ENCODE measurements around the gene MAML2. TPM values are rescaled to one million over a fixed set of nuclear protein-coding genes. Genes with fewer than 3 reads are reported as not detected.

MAML2 gene
- total RNA-seq, 2 experiments from 2014 or later: 14.1 to 14.3 TPM

GRCh38 chr11:96221244-96222070 is 121.5 kb downstream of the MAML2 start:
- Mint-ChIP-seq H3K9me3 (peaks cover 1% of the 10 kb centered on the region), H3K27me3 (no peaks in the 10 kb centered on the region), H3K27ac (peak overlapping the region; percentile 65), H3K4me3 (no peak overlapping the region), H3K36me3 (peaks cover 19% of the 10 kb centered on the region), H3K4me1 (peaks cover 71% of the 10 kb centered on the region)
- DNase-seq: no peak

- H3K4me1 Mint-ChIP-seq: peaks cover 80% of the 10 kb centered on the region
- H3K9me3 Mint-ChIP-seq: no peaks in the 10 kb centered on the region
- peaks cover 18% of the 10 kb centered on the region for H3K36me3 Mint-ChIP-seq
- no peak for DNase-seq
- H3K4me3 Mint-ChIP-seq: peak overlapping the region; percentile 23
- H3K27ac Mint-ChIP-seq: peak overlapping the region; percentile 86
- H3K27me3 Mint-ChIP-seq: no peaks in the 10 kb centered on the region
These were observed 122.9 kb downstream of the MAML2 start for GRCh38 chr11:96219981-96220623.

GRCh38 chr11:96218901-96219300 is 124.1 kb downstream of the MAML2 start:
- Mint-ChIP-seq H3K4me3 (no peak overlapping the region), H3K36me3 (peaks cover 10% of the 10 kb centered on the region), H3K4me1 (peaks cover 79% of the 10 kb centered on the region), H3K27me3 (no peaks in the 10 kb centered on the region), H3K27ac (peak overlapping the region; percentile 27), H3K9me3 (no peaks in the 10 kb centered on the region)
- no peak for DNase-seq

- Mint-ChIP-seq H3K27ac (peak overlapping the region; percentile 46), H3K9me3 (no peaks in the 10 kb centered on the region), H3K27me3 (no peaks in the 10 kb centered on the region), H3K4me1 (peaks cover 78% of the 10 kb centered on the region), H3K36me3 (peaks cover 12% of the 10 kb centered on the region), H3K4me3 (no peak overlapping the region)
- DNase-seq: no peak
These were observed 125.0 kb downstream of the MAML2 start for GRCh38 chr11:96218006-96218405.

GRCh38 chr11:96217206-96217605 is 125.8 kb downstream of the MAML2 start:
- H3K27me3 Mint-ChIP-seq: no peaks in the 10 kb centered on the region
- peak overlapping the region; percentile 71 for H3K27ac Mint-ChIP-seq
- no peaks in the 10 kb centered on the region for H3K9me3 Mint-ChIP-seq
- DNase-seq: no peak
- H3K36me3 Mint-ChIP-seq: peaks cover 10% of the 10 kb centered on the region
- no peak overlapping the region for H3K4me3 Mint-ChIP-seq
- peaks cover 83% of the 10 kb centered on the region for H3K4me1 Mint-ChIP-seq

- Mint-ChIP-seq H3K4me1 (peaks cover 82% of the 10 kb centered on the region), H3K4me3 (peak overlapping the region; percentile 71), H3K27ac (peak overlapping the region; percentile 99), H3K36me3 (peaks cover 17% of the 10 kb centered on the region), H3K27me3 (no peaks in the 10 kb centered on the region), H3K9me3 (no peaks in the 10 kb centered on the region)
- no peak for DNase-seq
These were observed 127.2 kb downstream of the MAML2 start for GRCh38 chr11:96215826-96216225.

- H3K4me1 Mint-ChIP-seq: peaks cover 81% of the 10 kb centered on the region
- H3K9me3 Mint-ChIP-seq: no peaks in the 10 kb centered on the region
- H3K4me3 Mint-ChIP-seq: peak overlapping the region; percentile 71
- H3K27me3 Mint-ChIP-seq: no peaks in the 10 kb centered on the region
- peak overlapping the region; percentile 99 for H3K27ac Mint-ChIP-seq
- peaks cover 16% of the 10 kb centered on the region for H3K36me3 Mint-ChIP-seq
- DNase-seq: peak; percentile 43
These were observed 127.7 kb downstream of the MAML2 start for GRCh38 chr11:96215110-96215782.

GRCh38 chr11:96214777-96215109 is 128.3 kb downstream of the MAML2 start:
- H3K27ac Mint-ChIP-seq: peak overlapping the region; percentile 99
- no peak for DNase-seq
- no peaks in the 10 kb centered on the region for H3K27me3 Mint-ChIP-seq
- peaks cover 14% of the 10 kb centered on the region for H3K36me3 Mint-ChIP-seq
- H3K9me3 Mint-ChIP-seq: no peaks in the 10 kb centered on the region
- peak overlapping the region; percentile 71 for H3K4me3 Mint-ChIP-seq
- H3K4me1 Mint-ChIP-seq: peaks cover 79% of the 10 kb centered on the region

- Mint-ChIP-seq H3K27me3 (no peaks in the 10 kb centered on the region), H3K4me3 (no peak overlapping the region), H3K27ac (peak overlapping the region; percentile 91), H3K4me1 (peaks cover 83% of the 10 kb centered on the region), H3K36me3 (peaks cover 17% of the 10 kb centered on the region), H3K9me3 (no peaks in the 10 kb centered on the region)
- DNase-seq: no peak
These were observed 129.5 kb downstream of the MAML2 start for GRCh38 chr11:96213500-96213899.

- Mint-ChIP-seq H3K36me3 (peaks cover 19% of the 10 kb centered on the region), H3K4me3 (peak overlapping the region; percentile 46), H3K4me1 (peaks cover 85% of the 10 kb centered on the region), H3K9me3 (no peaks in the 10 kb centered on the region), H3K27ac (peak overlapping the region; percentile 91), H3K27me3 (no peaks in the 10 kb centered on the region)
- DNase-seq: no peak
These were observed 131.6 kb downstream of the MAML2 start for GRCh38 chr11:96211436-96211835.

- peak overlapping the region; percentile 91 for H3K27ac Mint-ChIP-seq
- peaks cover 85% of the 10 kb centered on the region for H3K4me1 Mint-ChIP-seq
- H3K36me3 Mint-ChIP-seq: peaks cover 22% of the 10 kb centered on the region
- peak overlapping the region; percentile 46 for H3K4me3 Mint-ChIP-seq
- DNase-seq: no peak
- no peaks in the 10 kb centered on the region for H3K9me3 Mint-ChIP-seq
- no peaks in the 10 kb centered on the region for H3K27me3 Mint-ChIP-seq
These were observed 135.2 kb downstream of the MAML2 start for GRCh38 chr11:96207459-96208449.

GRCh38 chr11:96206955-96207354 is 136.0 kb downstream of the MAML2 start:
- H3K36me3 Mint-ChIP-seq: peaks cover 26% of the 10 kb centered on the region
- H3K4me3 Mint-ChIP-seq: peak overlapping the region; percentile 46
- no peak for DNase-seq
- peaks cover 2% of the 10 kb centered on the region for H3K9me3 Mint-ChIP-seq
- H3K4me1 Mint-ChIP-seq: peaks cover 81% of the 10 kb centered on the region
- H3K27ac Mint-ChIP-seq: peak overlapping the region; percentile 91
- no peaks in the 10 kb centered on the region for H3K27me3 Mint-ChIP-seq

- Mint-ChIP-seq H3K9me3 (peaks cover 6% of the 10 kb centered on the region), H3K27ac (peak overlapping the region; percentile 91), H3K4me1 (peaks cover 80% of the 10 kb centered on the region), H3K36me3 (peaks cover 32% of the 10 kb centered on the region), H3K4me3 (no peak overlapping the region), H3K27me3 (no peaks in the 10 kb centered on the region)
- DNase-seq: no peak
These were observed 137.6 kb downstream of the MAML2 start for GRCh38 chr11:96205460-96205809.

- Mint-ChIP-seq H3K9me3 (peaks cover 6% of the 10 kb centered on the region), H3K4me3 (peak overlapping the region; percentile 7), H3K36me3 (peaks cover 35% of the 10 kb centered on the region), H3K27me3 (no peaks in the 10 kb centered on the region), H3K4me1 (peaks cover 82% of the 10 kb centered on the region), H3K27ac (peak overlapping the region; percentile 91)
- DNase-seq: no peak
These were observed 138.1 kb downstream of the MAML2 start for GRCh38 chr11:96204721-96205459.

All from activated naive CD8-positive, alpha-beta T cell treated with anti-CD3 and anti-CD28 coated beads for 36 hours (primary cell).